K562 (cell line): ENCODE data around the gene C2. TPM values are rescaled to one million over a fixed set of nuclear protein-coding genes. Genes with fewer than 3 reads are reported as not detected.

Source experiments
- FOXP1 ChIP-seq: sonication (generic); formaldehyde crosslinking; IDR thresholded peaks from 2 replicates; pipeline ENCODE4 v1.8.0; 2022; ENCODE audit warnings: mild to moderate bottlenecking, missing genetic modification reagents
- FOXP4 ChIP-seq: sonication (generic); formaldehyde crosslinking; IDR thresholded peaks from 2 replicates; pipeline ENCODE4 v1.8.0; 2022; ENCODE audit warnings: mild to moderate bottlenecking, missing genetic modification reagents, borderline replicate concordance
- KAT2B ChIP-seq: IDR thresholded peaks from one replicate; pipeline ENCODE4 v1.6.1; 2012; ENCODE audit warnings: low read depth, mild to moderate bottlenecking, control low read depth, inconsistent platforms, low read length, moderate library complexity
- RAD51 ChIP-seq: fragments of 450-650 bp; IDR thresholded peaks from 2 replicates; pipeline ENCODE4 v1.7.1; 2016; ENCODE audit warnings: low read depth, mild to moderate bottlenecking, borderline replicate concordance
- TCF3 ChIP-seq: sonication (generic); formaldehyde crosslinking; IDR thresholded peaks from 2 replicates; pipeline ENCODE4 v1.4.0; 2020; ENCODE audit warnings: mild to moderate bottlenecking, missing genetic modification reagents
- TEAD1 ChIP-seq, 2 experiments: fragments of 450-650 bp in 1 of 2; sonication (generic) in 1 of 2; formaldehyde crosslinking; IDR thresholded peaks; 2 replicates each; pipeline versions ENCODE4 v1.4.0 to v1.8.0; 2020 to 2022; ENCODE audit warnings: mild to moderate bottlenecking in 2 of 2, missing genetic modification reagents in 1 of 2
- TRIM28 ChIP-seq: fragments of 450-650 bp; IDR thresholded peaks from 2 replicates; pipeline ENCODE4 v1.6.1; 2017
- polyA plus RNA-seq, 8 experiments: library from polyadenylated mRNA; depleted of rRNA in 4 of 8; stranded (reverse) in 5 of 8; unstranded in 3 of 8; fragments of >200 nt; fragmentation: Nextera tagmentation in 2 of 8; fragmentation: Illumina TruSeq in 1 of 8; extraction: Ambion mirVana in 2 of 8; extraction: Trizol in 1 of 8; gene quantifications; 2 replicates each; pipeline versions ENCODE4 v1.2.1 to v1.2.3, GENCODE V29; 2011 to 2014; ENCODE audit warnings: inconsistent platforms in 1 of 8, missing spikeins in 1 of 8
- total RNA-seq, 7 experiments: library from RNA; depleted of rRNA in 6 of 7; stranded (reverse); fragments of >200 nt in 6 of 7; fragmentation: Illumina TruSeq in 2 of 7; extraction: Trizol in 2 of 7; gene quantifications; 2 replicates each; pipeline versions ENCODE4 v1.2.1 to v1.2.3, GENCODE V29; 2011 to 2021; ENCODE audit warnings: low replicate concordance in 1 of 7
- TF ChIP-seq, protein P1 (sequence below): sonication (generic); formaldehyde crosslinking; IDR thresholded peaks from 2 replicates; pipeline ENCODE4 v1.8.0; 2022; ENCODE audit warnings: missing genetic modification reagents, mild to moderate bottlenecking, borderline replicate concordance
- TF ChIP-seq, protein P2 (sequence below): sonication (generic); formaldehyde crosslinking; IDR thresholded peaks from 2 replicates; pipeline ENCODE4 v1.8.0; 2022; ENCODE audit warnings: mild to moderate bottlenecking, missing genetic modification reagents

C2 gene
- total and polyA plus RNA-seq, 9 of the 15 experiments (the other 6 are each of a cell fraction or from before 2014, with no cell fraction given): 0.05 to 1.1 (median 0.39) TPM; not detected in 1

- TF ChIP-seq, protein P1, sequence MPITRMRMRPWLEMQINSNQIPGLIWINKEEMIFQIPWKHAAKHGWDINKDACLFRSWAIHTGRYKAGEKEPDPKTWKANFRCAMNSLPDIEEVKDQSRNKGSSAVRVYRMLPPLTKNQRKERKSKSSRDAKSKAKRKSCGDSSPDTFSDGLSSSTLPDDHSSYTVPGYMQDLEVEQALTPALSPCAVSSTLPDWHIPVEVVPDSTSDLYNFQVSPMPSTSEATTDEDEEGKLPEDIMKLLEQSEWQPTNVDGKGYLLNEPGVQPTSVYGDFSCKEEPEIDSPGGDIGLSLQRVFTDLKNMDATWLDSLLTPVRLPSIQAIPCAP (CRISPR knock-in tag): no peak
- TF ChIP-seq TRIM28: 0 out of 2 replicates have a peak, but pooled peaks have one; percentile 16
- peak; percentile 45; the same call in 1 of the 2 replicates for TF ChIP-seq RAD51
- TF ChIP-seq FOXP4 (CRISPR knock-in tag): no peak
- TF ChIP-seq KAT2B: no peak
- TF ChIP-seq TCF3 (CRISPR knock-in tag): peak; percentile 65
- no peak for TF ChIP-seq FOXP1 (CRISPR knock-in tag)
- TF ChIP-seq TEAD1 (CRISPR knock-in tag; IDR thresholded peaks at IDR 0.05): no peak
- TF ChIP-seq, protein P2, sequence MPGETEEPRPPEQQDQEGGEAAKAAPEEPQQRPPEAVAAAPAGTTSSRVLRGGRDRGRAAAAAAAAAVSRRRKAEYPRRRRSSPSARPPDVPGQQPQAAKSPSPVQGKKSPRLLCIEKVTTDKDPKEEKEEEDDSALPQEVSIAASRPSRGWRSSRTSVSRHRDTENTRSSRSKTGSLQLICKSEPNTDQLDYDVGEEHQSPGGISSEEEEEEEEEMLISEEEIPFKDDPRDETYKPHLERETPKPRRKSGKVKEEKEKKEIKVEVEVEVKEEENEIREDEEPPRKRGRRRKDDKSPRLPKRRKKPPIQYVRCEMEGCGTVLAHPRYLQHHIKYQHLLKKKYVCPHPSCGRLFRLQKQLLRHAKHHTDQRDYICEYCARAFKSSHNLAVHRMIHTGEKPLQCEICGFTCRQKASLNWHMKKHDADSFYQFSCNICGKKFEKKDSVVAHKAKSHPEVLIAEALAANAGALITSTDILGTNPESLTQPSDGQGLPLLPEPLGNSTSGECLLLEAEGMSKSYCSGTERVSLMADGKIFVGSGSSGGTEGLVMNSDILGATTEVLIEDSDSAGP: no peak
Measured at GRCh38 chr6:31979238-31979898, 51.9 kb downstream of the C2 start (continued).
